WTC11 (cell line): ENCODE measurements around the gene MOB2. TPM values are rescaled to one million over a fixed set of nuclear protein-coding genes. Genes with fewer than 3 reads are reported as not detected.

Experiments
- ATAC-seq: fragments of 200-7000 bp; cut with Tn5 transposase; 2 replicates; pipeline ENCODE4 v1.10.0; 2021; ENCODE audit warnings: mild to moderate bottlenecking, moderate library complexity
- CTCF ChIA-PET: fragments of 300-600 bp; sonication (Branson Sonifier 250); formaldehyde crosslinking; loops from one replicate; lab custom pipeline; 2021; ENCODE audit warnings: antibody characterized with exemption; lab: Charles Lee
- POLR2A ChIA-PET: fragments of 350-600 bp; sonication (Branson Sonifier 250); formaldehyde crosslinking; loops from one replicate; lab custom pipeline; 2021; ENCODE audit warnings: antibody characterized with exemption; lab: Charles Lee
- DNase-seq: peaks from one replicate; pipeline ENCODE4 v3.0.0; 2021; ENCODE audit warnings: low spot score
- H3K27ac Mint-ChIP-seq: 2 replicates; pipeline ENCODE4 v1.8.0; 2021; ENCODE audit warnings: mixed read lengths
- H3K27me3 Mint-ChIP-seq: 2 replicates; pipeline ENCODE4 v1.8.0; 2021; ENCODE audit warnings: low read depth, mild to moderate bottlenecking, moderate library complexity, mixed read lengths
- H3K36me3 Mint-ChIP-seq: 2 replicates; pipeline ENCODE4 v1.8.0; 2021; ENCODE audit warnings: mixed read lengths
- H3K4me1 Mint-ChIP-seq: 2 replicates; pipeline ENCODE4 v1.8.0; 2022; ENCODE audit warnings: mixed read lengths
- H3K4me3 Mint-ChIP-seq: 2 replicates; pipeline ENCODE4 v1.8.0; 2021; ENCODE audit warnings: mild to moderate bottlenecking, moderate library complexity, mixed read lengths
- H3K9me3 Mint-ChIP-seq: 2 replicates; pipeline ENCODE4 v1.8.0; 2021; ENCODE audit warnings: mixed read lengths
- AFF4 ChIP-seq: sonication (generic); formaldehyde crosslinking; IDR thresholded peaks from 2 replicates; pipeline ENCODE4 v1.8.1; 2023; ENCODE audit warnings: mild to moderate bottlenecking, missing genetic modification reagents, borderline replicate concordance
- ATF6 ChIP-seq: sonication (generic); formaldehyde crosslinking; IDR thresholded peaks from 2 replicates; pipeline ENCODE4 v1.8.1; 2023; ENCODE audit warnings: mild to moderate bottlenecking, missing genetic modification reagents
- FOXJ3 ChIP-seq: sonication (generic); formaldehyde crosslinking; IDR thresholded peaks from 2 replicates; pipeline ENCODE4 v1.9.0; 2021; ENCODE audit warnings: missing genetic modification reagents, mild to moderate bottlenecking, borderline replicate concordance
- MXD4 ChIP-seq: fragments of 250-450 bp; sonication (Bioruptor Pico); IDR thresholded peaks from 2 replicates; pipeline ENCODE4 v1.8.0; 2021; ENCODE audit warnings: mild to moderate bottlenecking, moderate library complexity, borderline replicate concordance
- NFE2L1 ChIP-seq: sonication (generic); formaldehyde crosslinking; IDR thresholded peaks from 2 replicates; pipeline ENCODE4 v1.8.1; 2023; ENCODE audit warnings: missing genetic modification reagents
- SMAD3 ChIP-seq: sonication (generic); formaldehyde crosslinking; IDR thresholded peaks from 2 replicates; pipeline ENCODE4 v1.8.0; 2022; ENCODE audit warnings: missing genetic modification reagents, mild to moderate bottlenecking, borderline replicate concordance
- SMAD4 ChIP-seq: sonication (generic); formaldehyde crosslinking; IDR thresholded peaks from 2 replicates; pipeline ENCODE4 v1.8.0; 2022; ENCODE audit warnings: mild to moderate bottlenecking, missing genetic modification reagents
- TEAD4 ChIP-seq: sonication (generic); formaldehyde crosslinking; IDR thresholded peaks from 2 replicates; pipeline ENCODE4 v1.8.0; 2022; ENCODE audit warnings: mild to moderate bottlenecking, missing genetic modification reagents
- total RNA-seq: library from RNA; stranded (reverse); gene quantifications from 3 replicates; pipeline ENCODE4 v1.2.3, GENCODE V29; 2021

The MOB2 gene
- total RNA-seq, 1 experiment from 2014 or later = 21.7 TPM

DNA sequence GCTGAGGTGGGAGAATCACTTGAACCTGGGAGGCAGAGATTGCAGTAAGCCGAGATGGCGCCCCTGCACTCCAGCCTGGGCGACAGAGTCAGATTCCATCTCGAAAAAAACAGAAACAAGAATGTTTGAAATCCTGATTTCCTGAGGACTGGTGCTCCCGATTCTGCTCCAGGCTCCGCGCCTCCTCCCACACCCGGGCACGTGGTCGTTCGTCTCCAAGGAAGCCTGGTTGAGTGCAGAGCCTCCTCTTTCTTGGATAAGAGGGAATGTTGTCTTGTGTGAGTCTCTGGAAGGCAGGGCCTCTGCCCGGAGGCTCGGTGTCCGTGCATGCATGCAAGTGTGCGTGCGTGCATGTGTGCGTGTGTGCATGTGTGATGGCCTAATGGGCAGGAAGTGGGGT is 66.8 kb downstream of the MOB2 start:
- CTCF ChIA-PET = no interaction called here
- H3K4me3 Mint-ChIP-seq = no peak overlapping the region
- no peak overlapping the region for H3K27ac Mint-ChIP-seq
- POLR2A ChIA-PET = no interaction called here
- ATAC-seq = no peak
- peaks cover 20% of the 10 kb centered on the region for H3K9me3 Mint-ChIP-seq
- TF ChIP-seq TEAD4 (CRISPR knock-in tag) = no peak
- no peak for TF ChIP-seq MXD4 (CRISPR knock-in tag)
- no peak for TF ChIP-seq ATF6
- TF ChIP-seq NFE2L1 (CRISPR knock-in tag) = no peak
- no peak for TF ChIP-seq SMAD4
- TF ChIP-seq SMAD3 = no peak
- no peak for TF ChIP-seq AFF4 (CRISPR knock-in tag)
- no peak for TF ChIP-seq FOXJ3 (CRISPR knock-in tag)
- H3K4me1 Mint-ChIP-seq = no peaks in the 10 kb centered on the region
- peaks cover 16% of the 10 kb centered on the region for H3K27me3 Mint-ChIP-seq
- no peak for DNase-seq
- peaks cover 44% of the 10 kb centered on the region for H3K36me3 Mint-ChIP-seq

Other genes with a start within 250 kb of the MOB2 start
- 25.8 to 32.3 TPM (median 31.6 TPM) in 3 replicates for gene TOLLIP, start 177.1 kb downstream of the MOB2 start, total RNA-seq
- gene BRSK2, start 96.8 kb downstream of the MOB2 start, total RNA-seq = 22.1 to 34.5 TPM (median 26.2 TPM) in 3 replicates
- 1.7 to 2.5 TPM (median 2.4 TPM) in 3 replicates for gene DUSP8, start 85.5 kb upstream of the MOB2 start, total RNA-seq
- gene KRTAP5-1, start 98.5 kb upstream of the MOB2 start, total RNA-seq = not detected in 3 replicates
- gene KRTAP5-2, start 111.5 kb upstream of the MOB2 start, total RNA-seq = not detected in 3 replicates
- not detected in 3 replicates for gene KRTAP5-3, start 121.7 kb upstream of the MOB2 start, total RNA-seq
- gene KRTAP5-4, start 135.4 kb upstream of the MOB2 start, total RNA-seq = not detected in 3 replicates
- gene KRTAP5-5, start 143.0 kb upstream of the MOB2 start, total RNA-seq = not detected in 3 replicates
- gene KRTAP5-6, start 210.4 kb upstream of the MOB2 start, total RNA-seq = 0.35 TPM in 1 of 3 replicates, not detected in the others